ENCODE data around the gene PEAK1.

The PEAK1 gene

GRCh38 chr15:77118882-77119321 is 301.0 kb downstream of the PEAK1 start:
- DNase-seq: peak; percentile 14

DNA sequence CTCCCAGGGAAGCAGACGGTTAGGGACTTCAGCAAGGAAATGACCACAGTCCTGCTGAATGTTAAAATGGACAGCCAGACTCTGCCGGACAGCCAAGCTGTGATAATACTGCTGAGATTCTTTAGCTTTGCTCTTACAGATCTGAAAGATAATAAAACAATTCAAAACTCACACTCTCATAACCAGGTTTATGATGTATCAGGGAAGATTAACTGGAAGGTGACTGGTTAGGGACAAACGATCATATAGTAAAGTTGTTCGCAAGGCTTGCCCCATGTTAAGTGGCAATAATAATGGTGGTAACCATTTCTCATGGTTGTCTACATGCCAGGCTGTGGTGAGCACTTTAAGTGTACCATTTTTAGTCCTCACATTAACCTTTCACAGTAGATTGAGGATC is 304.7 kb downstream of the PEAK1 start:
- no peak for DNase-seq

GRCh38 chr15:77112838-77113504 is 306.9 kb downstream of the PEAK1 start:
- DNase-seq: no peak

DNA sequence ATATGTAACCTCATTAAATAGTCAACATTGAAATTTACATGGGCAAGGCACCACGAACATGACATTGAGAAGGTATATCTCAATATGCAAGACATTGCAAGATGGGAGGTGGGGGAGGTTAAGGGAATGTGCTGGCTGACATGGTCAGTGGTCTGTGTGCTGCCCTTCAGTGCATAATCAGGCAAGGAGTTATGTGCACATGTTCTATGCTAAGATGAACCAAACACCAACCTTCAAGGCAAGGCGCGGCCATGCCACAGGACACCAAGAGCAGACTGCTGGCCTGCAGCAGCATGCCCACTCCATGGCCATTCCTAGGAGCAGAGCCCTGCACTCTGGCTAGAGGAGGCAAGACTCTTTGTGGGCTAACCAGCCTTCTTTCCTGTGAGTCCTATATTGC is 308.1 kb downstream of the PEAK1 start:
- DNase-seq: no peak

- peak; percentile 24 for DNase-seq
These were observed 312.2 kb downstream of the PEAK1 start for GRCh38 chr15:77107531-77108355.

GRCh38 chr15:77107068-77107467 is 312.8 kb downstream of the PEAK1 start:
- no peak for DNase-seq

DNA sequence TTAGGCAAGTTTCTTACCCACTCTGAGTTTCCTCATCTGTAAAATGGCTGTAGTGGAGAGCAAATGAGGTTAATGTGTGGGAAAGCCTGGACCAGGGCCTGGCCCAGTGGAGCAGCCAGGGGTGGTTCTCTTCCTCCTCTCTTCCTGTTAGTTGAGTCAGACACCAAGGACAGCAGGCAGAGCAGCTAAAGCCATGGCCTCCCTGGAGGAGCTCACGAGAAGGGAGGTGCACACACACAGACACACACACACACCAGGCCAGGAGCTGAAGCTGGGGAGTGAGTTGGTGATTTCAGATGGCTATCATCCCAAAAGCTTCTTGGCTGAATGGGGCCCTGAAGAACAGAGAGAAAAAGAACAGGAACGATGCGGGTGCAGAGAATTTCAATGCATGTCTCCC is 315.7 kb downstream of the PEAK1 start:
- no peak for DNase-seq

DNA sequence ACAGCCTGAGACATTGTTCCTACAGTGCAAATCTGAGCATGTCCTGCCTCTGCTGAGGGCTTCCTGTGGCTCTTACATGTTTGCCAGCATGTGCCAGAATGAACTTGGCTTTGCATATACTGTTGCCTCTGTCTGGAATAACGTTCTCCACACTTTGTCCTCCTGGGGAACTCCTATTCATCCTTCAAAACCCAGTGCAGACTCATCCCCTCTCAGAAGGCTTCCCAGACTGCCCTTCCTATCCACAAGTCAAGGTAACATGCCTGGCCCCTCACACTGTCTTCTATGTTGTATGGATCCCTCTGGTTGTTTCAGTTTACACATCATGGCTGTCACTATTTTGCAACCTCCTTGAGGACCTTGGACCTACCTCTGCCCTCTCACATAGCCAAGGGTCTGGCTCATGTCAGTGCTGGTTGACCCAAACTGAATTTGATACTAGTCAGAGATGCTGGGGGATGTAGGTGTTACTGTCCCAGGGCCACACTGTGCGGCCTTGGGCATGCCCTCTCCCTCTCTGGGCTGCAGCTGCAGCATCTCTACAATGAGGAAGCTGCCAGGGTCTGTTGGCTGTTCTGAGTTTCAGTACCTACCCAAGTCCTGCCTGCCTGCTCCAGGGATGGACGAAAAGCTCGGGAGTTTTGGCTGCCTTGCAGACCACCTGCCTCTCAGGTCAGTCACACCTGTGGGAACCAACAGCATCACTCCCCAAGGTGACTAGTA is 320.0 kb downstream of the PEAK1 start:
- no peak for DNase-seq

GRCh38 chr15:77098572-77098971 is 321.3 kb downstream of the PEAK1 start:
- no peak for DNase-seq

GRCh38 chr15:77097921-77098320 is 322.0 kb downstream of the PEAK1 start:
- no peak for DNase-seq

DNA sequence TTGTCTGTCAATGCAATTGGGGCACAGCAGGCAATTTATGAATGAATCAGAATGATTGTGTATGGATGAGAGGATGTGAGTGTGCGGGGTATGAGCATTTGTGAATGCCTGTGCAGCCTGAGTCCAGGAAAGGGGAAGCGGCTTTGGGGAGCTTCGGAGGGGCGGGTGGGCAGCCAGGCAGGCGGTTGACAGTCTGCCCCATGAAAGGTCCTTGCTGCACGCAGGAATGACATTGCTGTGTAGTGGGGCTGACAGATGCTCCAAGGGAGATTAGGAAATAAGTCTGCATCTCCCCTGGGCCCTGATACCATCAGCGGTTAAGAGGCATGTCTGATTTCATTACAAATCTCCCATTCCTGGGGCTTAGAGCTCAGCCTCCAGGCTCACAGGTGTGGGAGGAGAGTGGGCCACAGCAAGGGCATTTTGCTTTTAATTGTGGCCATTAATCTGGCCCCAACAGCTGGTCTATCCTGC is 322.6 kb downstream of the PEAK1 start:
- DNase-seq: no peak

DNA sequence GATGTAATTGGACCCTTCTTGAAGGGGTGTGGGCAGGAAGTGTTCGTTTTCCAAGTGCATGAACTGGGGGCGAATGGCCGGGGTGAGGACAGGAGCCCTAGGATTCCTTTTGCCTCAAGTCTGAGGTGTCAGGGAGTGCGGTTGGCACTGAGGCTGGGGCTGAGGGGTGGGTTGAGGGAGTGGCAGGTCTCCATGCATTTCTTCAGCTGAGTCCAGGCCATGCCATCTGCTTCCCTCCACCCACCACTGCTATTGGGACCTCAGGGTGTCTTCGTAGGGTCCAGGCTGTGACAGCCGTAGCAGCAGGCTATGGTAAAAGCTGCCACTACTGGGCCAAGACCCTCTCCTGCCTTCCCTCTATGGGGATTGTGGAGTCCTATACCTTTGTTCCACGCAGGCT is 323.4 kb downstream of the PEAK1 start:
- no peak for DNase-seq

DNA sequence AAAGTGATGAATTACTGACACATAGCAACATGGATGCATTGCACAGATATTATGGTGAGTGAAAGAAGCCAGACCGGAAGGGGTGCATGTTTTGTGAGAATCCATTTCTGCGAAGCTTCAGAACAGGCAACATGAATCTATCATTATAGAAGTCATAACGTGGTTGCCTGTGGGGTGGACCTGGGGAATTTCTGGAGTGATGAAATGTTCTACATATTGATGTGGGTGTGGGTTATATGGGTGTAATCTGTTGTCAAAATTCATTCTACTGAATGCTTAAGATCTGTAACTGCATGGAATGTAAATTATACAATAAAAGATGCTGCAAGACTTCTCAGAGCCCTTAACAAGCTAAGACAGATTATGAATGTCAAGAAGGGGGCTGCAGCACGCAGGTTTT is 323.8 kb downstream of the PEAK1 start:
- no peak for DNase-seq

- no peak for DNase-seq
These were observed 325.4 kb downstream of the PEAK1 start for GRCh38 chr15:77094397-77095030.

- DNase-seq: no peak
These were observed 326.5 kb downstream of the PEAK1 start for GRCh38 chr15:77093436-77093835.

GRCh38 chr15:77091097-77091496 is 328.8 kb downstream of the PEAK1 start:
- no peak for DNase-seq

GRCh38 chr15:77087213-77087612 is 332.7 kb downstream of the PEAK1 start:
- no peak for DNase-seq

DNA sequence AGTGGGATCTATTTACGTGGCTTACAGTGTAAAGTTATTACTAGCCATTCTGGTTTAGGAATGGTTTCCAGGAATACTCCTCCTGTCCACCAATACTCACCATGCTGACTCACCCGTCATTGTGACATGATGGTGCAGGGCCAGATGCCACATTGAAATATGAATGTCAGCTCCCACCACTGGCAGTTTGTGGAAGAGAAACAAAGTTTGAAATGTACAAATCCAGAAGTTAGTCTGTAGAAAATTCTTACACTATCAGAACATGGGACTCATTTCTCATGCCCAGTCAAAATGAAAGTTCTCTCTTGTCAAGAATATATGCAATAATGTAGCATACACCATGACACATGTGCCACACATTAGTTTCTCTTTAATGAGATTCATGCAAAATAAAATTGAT is 334.6 kb downstream of the PEAK1 start:
- no peak for DNase-seq

DNA sequence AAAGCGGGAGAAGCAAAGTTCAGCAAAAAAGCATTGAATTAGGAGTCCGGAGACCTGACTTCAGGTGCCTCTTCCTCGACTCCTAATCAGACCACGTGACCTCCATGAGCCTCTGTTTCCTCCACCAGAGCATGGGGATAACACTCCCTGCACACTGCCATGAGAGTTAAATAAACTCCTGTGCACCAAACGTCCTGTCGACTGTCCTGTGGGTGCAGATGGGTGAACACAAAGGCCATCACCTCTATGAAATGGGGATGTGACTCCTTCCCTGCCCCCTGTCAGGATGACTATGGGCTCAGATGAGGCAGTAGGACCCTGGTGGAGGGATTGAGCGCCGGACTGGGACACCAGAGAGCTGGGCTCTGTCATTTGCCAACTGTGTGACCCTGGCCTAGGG is 335.5 kb downstream of the PEAK1 start:
- DNase-seq: no peak

DNA sequence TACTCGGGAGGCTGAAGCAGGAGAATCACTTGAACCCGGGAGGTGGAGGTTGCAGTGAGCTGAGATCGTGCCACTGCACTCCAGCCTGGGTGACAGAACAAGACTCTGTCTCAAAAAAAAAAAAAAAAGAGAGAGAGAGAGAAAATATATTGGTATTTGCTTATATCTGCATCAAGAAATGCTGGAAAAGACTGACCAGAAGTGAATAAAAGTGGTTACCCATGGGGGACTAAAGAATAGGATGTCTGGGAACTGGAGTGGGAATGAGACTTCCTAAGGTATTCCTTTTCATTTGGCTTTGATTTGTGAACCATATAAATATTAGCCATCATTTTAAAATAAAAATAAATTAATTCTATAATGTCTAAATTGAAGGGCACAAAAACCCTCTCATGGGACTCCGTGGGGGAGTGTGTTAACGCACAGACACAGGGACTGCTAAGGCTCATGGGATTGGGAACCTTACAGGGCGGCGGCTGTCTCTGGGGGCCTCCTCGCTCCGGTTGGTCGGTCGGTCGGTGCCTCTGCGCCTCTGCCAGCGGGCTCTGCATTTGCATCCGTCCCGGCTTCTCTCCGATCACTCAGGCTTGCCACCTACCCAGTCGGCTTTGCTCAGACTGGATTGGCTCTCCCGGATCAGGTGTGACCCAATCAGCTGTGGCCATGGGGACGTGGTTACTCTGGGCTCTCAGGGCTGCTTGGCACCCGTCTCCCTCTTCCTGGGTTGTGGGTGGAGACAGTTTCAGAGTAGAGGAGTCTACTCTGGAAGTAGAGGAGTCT is 336.3 kb downstream of the PEAK1 start:
- peak; percentile 53 for DNase-seq

DNA sequence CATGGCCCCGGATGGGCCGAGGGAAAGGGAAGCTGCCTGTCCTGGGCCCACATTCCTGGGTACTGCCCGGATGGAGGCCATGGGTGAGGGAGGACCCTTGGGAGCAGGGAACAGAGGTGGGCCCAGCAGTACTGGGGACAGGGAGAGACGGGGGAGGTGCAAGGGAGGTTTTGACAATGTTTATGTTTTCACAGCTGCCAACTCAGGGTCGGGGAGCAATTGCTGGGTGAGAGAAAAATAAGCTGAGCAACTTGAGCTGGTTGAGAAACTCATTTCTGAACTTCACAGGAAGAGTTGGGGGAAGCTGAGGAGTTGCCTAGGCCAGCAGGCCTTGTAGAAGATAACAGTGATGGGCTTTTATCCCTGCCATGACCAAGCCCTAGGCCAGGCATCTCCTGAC is 337.9 kb downstream of the PEAK1 start:
- no peak for DNase-seq

DNA sequence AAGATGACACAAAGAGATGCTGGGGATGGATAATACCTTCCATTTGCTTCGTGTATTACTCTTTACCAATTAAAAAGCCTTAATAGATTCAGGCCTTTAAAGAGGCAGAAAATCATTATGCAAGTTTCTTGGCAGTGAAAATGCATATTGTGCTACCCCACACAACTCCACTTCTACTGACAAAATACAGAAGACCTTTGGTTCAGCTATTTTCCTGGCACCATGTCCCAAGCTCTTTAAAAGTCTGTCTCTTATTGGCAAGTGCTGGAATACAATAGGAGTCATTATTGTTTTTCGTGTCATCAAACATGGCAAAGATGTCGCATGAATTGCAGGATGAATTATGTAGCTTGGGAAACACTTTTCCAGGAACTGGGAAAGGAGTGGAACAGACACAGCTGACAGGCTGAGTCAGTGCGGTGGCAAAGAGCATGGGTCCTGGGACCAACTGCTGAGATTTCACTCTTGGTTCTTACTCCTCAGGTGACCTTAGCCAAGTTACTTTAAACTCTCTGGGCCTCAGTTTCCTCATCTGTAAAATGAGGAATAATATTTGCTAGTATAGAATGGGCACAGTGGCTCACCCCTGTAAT is 343.5 kb downstream of the PEAK1 start:
- no peak for DNase-seq
